ENCODE results near the gene ARL8B.

ARL8B gene

DNA sequence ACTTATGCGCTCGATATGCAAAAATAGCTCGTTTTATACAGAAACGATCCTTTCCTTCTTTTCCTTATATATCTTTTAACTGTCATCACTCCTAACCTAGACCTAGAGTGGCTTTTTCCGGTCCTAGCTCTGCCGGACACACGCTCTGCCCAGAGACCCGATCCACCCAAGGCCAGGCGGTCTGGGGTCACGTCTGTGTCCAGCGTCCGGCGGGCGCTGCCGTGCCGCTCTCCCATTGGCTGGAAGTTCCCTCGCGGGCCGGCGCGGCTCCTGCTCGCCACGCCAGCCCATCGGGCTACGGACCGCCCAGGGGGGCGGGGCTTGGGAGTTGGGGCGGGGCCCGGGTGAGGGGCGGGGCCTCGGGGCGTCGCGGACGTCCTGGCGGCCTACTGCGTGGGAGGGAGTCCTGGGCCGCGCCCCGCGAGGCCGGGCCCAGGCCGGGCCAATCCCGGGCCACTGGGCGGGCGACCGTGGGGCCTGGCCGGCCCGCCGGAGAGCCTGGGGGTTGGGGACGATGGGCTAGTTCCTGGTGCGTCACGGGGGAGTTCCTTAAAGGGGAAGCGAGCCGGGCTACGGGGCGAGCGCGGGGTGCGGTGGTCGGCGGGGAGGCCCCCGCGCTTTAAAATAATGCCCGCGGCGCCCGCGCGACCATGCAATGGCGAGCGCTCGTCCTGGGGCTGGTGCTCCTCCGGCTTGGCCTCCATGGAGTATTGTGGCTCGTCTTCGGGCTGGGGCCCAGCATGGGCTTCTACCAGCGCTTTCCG is 65.2 kb downstream of the ARL8B start, which contains the start of gene EDEM1:
TSS of gene EDEM1 (plus strand) at position 552 of the 764 bp plus-strand sequence. CDS start at position 651, 99 bp downstream.
- DNase-seq, result peak; percentile 98
- peak; percentile 92 for ATAC-seq

DNA sequence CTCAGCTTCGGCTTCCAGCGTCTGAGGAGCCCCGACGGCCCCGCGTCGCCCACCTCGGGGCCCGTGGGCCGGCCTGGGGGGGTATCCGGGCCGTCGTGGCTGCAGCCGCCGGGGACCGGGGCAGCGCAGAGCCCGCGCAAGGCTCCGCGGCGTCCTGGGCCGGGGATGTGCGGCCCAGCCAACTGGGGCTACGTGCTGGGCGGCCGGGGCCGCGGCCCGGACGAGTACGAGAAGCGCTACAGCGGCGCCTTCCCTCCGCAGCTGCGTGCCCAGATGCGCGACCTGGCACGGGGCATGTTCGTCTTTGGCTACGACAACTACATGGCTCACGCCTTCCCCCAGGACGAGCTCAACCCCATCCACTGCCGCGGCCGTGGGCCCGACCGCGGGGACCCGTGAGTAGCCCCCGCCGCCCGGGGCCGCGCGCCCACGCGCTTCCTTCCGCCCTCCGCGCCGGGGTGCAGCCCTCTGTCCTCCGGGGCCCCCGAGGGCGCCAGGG is 65.9 kb downstream of the ARL8B start:
- peak; percentile 19 for ATAC-seq
- peak; percentile 68 for DNase-seq

DNA sequence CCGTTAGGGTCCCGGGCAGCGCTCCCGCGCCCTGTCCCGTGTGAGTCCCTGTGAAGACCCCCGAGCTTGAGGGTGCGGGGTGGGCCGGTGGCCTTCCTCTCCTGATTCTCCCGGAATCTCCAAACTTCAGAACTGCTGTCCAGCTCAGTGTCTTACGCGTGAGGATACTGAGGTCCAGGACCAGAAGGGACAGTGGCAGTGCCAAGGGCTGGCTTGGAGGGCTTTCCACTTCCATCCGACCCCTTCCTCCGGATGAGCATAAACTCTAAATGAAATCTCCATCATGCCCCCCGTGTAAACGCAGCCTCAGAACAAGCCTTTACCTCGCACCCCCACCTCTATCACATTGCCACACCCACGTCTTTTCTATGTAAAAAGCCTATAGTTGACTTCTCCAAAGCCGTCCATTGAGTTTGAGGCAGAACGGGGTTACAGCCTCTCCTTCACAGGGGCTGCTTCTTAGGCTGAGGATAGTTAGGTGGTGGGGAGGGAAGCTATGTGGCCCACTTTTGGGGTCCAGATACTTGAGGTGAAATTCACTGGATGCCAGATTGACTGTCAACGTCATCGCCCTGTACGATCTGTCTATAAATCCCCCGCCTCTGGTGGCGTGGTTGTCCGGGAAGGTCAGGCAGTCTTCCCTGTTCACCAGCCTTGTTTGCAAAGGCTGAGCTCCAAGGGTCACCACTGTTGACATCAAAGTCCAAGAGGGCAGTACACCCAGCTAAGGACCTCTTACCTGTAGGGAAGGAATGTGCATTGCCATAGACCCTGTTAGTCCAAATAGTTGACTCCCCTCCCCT is 66.5 kb downstream of the ARL8B start:
- DNase-seq (peak; percentile 53), ATAC-seq (peak; percentile 3)

DNA sequence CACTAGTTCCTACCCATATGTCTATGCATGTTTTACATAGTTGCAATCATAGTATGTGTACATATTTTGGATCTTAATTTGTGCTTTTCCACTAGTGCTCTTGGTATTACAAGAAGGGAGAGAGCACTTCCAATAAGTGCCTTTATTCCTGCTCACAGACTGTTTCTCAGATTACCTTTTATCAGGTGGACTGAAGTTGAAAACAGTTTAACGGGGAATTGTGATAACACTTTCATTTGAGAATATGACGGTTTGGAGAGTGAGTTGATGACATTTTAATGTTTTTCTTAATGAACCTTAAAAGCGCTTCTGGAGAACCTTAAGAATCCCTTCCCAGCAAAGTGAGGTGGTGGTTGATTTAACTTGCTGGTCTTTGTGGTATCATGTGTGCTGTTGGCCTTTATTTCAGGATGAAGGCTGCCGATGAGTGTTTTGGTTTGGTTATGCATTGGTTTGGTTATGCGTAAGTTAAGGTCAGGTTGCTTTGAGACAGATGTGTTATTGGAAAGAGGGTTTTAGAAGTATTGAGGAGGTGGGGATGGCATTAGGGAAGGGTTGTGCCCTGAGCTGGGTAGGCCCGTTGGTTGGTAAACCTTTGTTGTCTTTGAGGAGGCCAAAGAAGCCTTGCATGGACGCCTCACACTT is 68.2 kb downstream of the ARL8B start:
- ATAC-seq (peak; percentile 15), DNase-seq (peak; percentile 48)

DNA sequence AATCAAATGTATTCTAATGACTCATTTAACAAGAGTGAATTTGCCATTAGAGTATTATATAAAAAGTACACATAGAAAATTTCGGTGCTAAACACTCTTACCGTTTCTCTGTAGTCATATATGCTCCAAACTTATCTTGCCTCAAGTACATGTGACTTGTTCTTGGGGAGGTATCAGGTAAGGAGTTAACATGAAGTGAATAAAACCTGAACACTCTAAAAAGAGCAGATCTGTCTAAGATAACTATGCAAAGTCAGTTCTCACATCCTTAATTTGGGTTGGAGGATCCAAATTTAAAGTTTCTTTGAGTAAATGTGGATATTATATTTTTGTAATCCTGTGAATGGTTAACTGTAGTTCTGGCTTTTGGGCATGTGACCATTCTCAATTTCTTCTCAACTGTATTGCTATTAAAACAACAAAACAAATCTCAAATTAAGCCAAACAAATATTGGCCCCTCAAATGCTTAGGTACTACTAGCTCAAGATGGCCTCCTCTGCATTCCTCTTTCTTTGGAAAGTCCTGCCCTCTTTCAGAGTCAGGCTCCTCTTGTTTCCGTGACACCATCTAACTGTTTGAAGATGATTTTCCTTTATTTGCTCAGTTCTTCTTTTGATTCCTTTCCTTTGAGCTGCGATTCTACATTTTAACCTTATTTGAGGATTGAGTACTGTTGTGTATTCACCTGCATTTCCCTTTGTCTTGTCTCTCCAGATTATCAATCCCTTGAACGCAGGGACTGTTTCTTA is 69.6 kb downstream of the ARL8B start:
- DNase-seq (no peak), ATAC-seq (no peak)

DNA sequence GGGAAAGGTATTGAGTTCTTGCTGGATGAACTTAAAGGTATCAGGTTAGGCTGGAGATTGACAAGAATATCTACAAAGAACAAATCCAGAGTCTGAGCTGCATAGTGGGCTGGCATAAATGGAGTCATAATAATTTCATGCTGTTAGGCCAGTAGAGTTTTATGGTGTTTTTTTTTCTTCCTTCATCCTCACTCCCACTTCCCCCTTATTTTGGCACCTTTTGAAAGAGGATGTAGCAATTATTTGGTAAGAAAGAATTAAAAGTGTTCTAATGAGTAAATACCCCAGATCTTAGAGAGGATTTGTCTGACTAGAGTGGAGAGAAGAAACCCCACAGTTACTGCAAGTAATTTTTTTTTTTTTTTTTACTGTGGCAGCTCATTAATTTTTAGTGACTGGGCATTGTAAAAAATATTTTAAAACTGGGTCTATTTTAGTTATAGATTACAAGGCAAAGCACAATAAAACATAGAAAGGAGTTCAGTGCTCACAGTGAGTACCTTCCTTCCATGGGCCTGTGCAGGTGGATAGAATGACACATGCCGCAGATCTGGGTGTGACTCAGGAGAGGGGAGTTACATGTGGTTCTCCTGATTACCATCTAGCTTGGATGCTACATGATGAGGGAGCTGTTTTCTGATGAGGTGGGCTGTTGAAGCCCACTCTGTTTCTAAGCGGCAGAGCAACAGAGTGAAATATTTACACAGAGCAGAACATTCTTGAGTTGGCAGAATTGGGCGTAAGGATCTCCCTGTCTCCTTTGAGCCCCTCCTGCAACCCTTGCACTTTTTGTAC is 70.7 kb downstream of the ARL8B start:
- ATAC-seq, result peak; percentile 39
- DNase-seq, result peak; percentile 53

DNA sequence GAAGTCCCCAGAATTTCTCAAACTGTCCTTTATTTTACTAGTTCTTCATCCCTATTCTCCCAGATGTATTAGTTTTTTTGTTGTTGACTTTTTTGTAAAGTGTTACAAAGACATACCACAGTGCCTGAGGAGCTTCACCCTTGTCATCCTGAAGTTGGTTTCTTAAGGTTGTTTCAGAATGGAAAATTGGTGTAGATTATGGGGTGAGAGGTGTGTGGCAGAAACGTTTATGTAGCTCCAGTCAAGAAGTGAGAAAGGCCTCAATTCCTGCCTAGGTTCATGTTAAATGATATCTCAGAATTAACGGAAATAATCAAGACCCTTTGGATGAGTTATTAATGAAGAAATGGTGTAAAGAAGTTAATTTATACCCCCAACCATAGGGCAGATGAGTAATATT is 72.2 kb downstream of the ARL8B start:
- DNase-seq, result no peak
- peak; percentile 34 for ATAC-seq

DNA sequence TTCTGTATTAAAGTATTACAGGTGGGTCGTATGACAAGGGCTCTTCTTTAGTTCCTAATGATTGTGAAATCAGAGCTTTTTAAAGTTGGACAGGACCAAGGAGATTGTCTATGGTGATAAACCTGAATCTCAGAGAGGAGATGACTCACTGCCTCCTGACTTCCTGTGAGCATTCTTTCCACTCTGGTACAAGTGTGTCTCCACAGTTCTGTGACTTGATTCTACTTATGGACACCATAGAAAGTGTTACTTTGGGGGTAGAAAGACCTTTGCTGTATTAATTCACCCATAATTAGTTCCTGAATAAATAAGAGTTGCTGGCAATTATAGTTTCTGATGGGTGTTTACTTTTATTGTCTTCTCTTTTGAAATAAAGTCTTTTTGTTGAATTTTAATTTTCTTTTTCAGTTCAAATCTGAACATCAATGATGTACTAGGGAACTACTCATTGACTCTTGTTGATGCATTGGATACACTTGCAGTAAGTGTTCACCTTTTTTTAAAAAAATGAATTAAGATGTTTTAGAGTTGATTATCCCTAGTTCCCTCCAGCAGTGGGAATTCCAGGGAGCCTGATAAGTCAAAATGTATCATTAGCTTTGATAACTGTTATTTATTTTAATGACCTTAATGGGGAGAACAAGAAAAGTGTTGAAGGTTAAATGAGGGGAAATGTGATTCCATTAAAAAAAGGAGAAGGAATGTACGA is 72.9 kb downstream of the ARL8B start:
- peak; percentile 38 for DNase-seq
- peak; percentile 54 for ATAC-seq

DNA sequence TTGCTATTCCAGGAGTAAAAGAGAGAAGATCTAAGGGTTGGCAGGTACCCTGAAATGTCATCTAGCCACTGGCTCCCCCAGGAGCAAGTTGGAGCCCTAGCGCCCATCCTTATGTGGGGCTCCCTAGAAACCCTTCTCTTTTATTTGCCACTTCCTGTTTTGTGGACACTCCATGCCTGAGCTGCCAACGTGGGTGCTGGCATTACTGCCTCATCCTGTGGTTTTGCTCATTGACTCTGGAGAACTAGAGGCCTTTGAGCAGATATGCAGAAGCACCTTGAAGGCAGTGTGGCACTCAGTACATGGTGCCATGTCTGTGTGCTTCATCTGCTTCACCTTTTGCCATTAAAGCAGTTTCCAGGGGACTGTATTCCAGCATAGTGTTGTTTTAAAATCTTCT is 73.5 kb downstream of the ARL8B start:
- peak; percentile 15 for ATAC-seq
- peak; percentile 60 for DNase-seq

DNA sequence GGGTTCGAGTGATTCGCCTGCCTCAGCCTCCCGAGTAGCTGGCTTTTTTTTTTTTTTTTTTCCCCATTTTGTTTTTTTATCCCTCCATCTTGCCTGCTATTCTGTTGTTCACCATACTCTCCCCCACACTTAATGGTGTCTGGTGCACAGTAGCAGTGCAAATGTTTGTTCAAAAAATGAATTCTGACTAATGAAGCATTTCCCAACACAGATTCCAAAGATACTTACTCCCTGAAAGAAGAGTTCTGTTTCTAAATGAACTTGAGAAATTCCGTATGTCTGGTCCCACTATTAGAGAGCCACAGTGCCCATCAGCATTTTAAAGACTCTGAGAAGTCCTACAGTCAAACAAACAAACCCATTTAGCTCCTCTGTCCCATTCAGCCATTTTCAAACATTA is 74.9 kb downstream of the ARL8B start:
- ATAC-seq, result no peak

DNA sequence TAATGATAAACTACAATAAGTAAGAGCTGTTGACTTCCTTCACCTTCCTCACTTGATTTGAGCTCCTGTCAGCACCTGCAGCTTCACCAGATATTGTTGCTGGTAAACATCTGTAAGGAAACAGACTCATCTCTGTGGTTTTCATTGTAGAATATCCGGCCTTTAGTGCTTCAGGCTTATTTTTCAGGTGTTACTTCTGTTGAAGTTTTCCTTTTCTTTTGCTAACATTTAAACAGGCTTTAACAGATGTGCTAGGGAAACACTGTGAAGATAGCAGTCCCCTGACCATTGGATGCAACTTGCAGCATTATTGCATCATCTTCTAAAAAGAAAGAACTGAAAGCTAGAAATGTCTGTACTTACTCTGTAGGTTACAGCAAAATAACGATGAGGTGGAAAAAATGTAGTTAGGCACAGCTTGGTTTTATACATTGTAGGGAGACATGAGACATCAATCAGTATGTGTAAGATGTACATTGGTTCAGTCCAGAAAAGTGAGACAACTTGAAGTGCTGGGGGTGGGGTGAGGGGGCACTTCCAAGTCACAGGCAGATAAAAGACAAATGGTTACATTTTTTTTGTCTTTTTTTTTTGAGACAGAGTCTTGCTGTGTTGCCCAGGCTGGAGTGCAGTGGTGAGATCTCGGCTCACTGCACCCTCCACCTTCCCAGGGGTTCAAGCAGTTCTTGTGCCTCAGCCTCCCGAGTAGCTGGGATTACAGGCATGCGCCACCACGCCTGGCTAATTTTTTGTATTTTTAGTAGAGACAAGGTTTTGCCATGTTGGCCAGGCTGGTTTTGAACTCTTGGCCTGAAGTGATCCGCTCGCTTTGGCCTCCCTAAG is 75.6 kb downstream of the ARL8B start:
- DNase-seq (peak; percentile 44), ATAC-seq (peak; percentile 64)

More for the DNA sequence above, 74.9 kb downstream of the ARL8B start:
- DNase-seq, result no peak

DNA sequence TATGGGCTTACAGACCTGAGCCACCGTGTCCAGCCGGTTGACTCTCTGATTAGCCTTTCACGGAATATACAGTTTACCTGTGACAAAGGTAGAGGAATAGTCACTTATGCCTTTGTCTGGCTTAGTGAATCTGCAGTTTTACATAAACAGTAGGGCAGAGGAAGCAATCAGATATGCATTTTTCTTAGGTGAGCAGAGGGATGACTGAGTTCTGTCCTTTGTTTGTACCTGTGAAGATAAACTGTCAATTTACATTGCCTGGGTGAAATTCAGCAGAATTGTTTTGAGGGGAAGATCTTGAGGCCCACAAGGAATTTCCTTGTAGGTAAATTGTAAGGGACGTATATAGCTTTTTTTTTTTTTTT is 76.2 kb downstream of the ARL8B start:
- no peak for DNase-seq
- no peak for ATAC-seq

DNA sequence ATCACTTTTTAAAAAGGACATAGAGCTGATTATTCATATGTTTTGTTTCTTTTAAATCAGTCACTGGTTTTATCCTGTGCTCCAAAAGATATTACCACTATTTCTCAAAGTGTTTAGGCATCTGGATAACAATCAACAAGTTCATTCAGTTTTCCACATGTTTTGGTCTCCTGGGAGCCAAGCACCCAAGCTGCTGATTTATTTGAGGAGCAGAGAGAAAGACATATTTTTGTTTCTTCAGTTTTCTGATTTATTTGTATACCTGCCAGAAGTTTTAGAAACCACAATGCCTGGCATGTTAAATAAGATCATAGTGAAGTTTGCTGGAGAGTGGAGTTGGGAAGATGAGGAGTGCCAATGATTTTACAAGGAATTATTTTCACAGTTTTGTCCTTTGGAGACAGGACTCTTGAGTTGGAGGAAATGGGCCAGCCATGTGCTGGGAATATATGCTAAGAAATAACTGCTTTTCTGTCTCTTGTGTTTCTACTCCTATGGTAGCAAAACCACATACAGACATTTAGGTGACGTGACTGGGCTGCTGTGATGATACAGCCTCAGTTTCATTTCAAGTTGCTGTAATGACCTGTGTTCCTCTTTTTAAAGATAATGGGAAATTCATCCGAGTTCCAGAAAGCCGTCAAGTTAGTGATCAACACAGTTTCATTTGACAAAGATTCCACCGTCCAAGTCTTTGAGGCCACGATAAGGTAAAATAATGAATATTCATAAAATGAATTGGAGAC is 77.1 kb downstream of the ARL8B start:
- DNase-seq (no peak), ATAC-seq (no peak)

DNA sequence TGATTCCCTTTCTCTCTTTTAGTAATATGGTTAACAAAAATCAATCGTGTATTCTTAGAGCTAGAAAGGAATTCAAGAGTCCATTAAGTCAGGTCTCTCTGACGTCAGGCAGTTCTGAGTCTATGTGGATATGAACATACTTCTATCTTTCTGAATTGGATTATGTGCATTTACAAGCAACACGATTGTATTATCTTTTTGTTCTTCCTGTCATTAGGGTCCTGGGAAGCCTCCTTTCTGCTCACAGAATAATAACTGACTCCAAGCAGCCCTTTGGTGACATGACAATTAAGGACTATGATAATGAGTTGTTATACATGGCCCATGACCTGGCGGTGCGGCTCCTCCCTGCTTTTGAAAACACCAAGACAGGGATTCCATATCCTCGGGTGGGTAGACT is 79.4 kb downstream of the ARL8B start:
- no peak for DNase-seq
- ATAC-seq, result no peak

DNA sequence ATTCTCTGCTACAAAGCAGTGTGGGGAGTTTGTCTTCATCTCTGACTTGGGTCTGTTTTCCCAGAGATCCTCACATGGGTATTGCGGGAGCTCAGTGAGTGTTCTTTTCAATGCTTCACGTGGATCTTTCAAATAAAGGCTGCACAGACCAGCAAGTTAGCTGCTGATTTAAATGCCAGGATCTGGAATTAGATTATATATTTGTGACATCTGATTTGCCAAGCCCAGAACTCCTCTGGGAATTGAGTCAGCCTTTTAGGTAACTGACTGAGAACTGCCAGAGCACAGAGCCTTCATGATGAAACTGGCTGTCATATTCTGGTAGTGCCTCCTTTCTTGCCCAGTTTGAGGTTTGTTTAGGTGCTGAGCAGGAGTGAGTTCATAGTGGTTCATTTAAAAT is 80.1 kb downstream of the ARL8B start:
- no peak for DNase-seq

DNA sequence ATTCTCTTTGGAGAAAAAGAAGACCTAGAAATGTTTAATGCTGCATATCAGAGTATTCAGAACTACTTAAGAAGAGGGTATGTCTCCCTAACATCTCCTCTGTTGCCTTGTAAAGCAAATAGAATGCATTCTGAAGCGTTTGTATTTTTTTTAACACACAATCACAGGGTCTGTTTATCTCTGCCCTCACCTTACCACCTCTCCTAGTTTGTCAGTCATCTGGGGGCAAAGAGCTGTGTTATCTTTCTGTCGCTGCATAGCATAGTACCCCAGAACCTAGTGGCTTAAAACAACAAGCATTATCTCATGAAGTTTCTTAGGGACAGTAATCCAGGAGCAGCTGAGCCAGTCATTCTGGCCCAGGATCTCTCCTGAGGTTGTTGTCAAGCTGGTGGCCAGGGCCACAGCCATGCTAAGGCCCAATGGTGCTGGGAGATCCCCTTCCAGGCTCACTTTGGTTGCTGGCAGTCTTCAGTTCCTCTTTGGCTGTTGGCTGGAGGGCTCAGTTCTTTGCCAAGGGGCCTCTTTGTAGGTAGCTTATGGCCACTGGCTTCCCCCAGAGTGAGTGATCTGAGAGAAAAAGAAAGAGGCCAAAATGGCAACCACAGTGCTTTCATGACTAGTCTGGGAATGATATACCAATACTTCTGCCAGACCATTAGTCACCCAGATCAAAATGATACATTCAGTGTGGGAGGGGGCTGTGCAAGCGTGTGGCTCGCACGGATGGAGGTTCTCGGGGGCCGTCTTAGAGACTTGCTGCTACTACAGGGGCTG is 83.3 kb downstream of the ARL8B start:
- ATAC-seq (peak; percentile 93), DNase-seq (peak; percentile 48)

More for the DNA sequence above, 80.1 kb downstream of the ARL8B start:
- ATAC-seq, result no peak

DNA sequence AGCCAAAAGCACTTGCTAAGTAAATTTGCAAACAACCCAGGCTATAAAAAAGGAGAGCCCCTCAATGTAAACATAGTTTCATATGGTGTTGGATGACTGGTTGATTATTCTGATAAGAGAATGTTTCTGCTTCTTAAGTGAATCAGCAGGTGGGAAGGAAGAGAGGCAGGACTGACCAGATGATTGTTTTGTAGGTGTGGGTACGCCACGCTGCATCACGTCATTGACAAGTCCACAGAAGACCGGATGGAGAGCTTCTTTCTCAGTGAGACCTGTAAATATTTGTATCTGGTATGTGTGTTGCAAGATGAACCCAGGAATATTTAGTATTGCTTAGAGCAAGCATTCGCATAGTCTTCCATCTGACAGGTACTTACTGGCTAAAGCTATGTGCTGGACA is 88.8 kb downstream of the ARL8B start:
- ATAC-seq, result no peak
- no peak for DNase-seq
